ENCODE data around the gene SH3BGRL2. TPM values are rescaled to one million over a fixed set of nuclear protein-coding genes. Genes with fewer than 3 reads are reported as not detected.

Gene SH3BGRL2
- total and polyA plus RNA-seq, 12 donors = 4.1 to 8.6 (median 5.0) TPM

GRCh38 chr6:79600812-79601609 is 30.1 kb upstream of the SH3BGRL2 start:
- no peaks in the 10 kb centered on the region for H3K36me3 ChIP-seq
- 73 to 85% methylated on average over 3 of the region's 3 CpGs for WGBS, 2 donors
- no peaks in the 10 kb centered on the region for H3K27me3 ChIP-seq
- no peak for TF ChIP-seq CTCF (IDR thresholded peaks at IDR 0.05)
- ATAC-seq (no peak), DNase-seq (no peak)
- intact Hi-C loops (cut with DNase I) = no loop called here
- H3K4me3 ChIP-seq = no peak overlapping the region
- H3K27ac ChIP-seq = no peak overlapping the region
- H3K4me1 ChIP-seq = peaks cover 0 to 7% (median 0%) of the 10 kb centered on the region in 9 donors
- H3K9me3 ChIP-seq = no peaks in the 10 kb centered on the region

GRCh38 chr6:79602859-79603258 is 28.3 kb upstream of the SH3BGRL2 start:
- H3K36me3 ChIP-seq = no peaks in the 10 kb centered on the region
- H3K4me3 ChIP-seq = no peak overlapping the region
- no peak overlapping the region for H3K27ac ChIP-seq
- H3K4me1 ChIP-seq = peaks cover 0 to 7% (median 0%) of the 10 kb centered on the region in 9 donors
- H3K9me3 ChIP-seq = no peaks in the 10 kb centered on the region
- TF ChIP-seq CTCF (IDR thresholded peaks at IDR 0.05) = no peak
- ATAC-seq (no peak), DNase-seq (no peak)
- intact Hi-C loops (cut with DNase I) = no loop called here
- H3K27me3 ChIP-seq = no peaks in the 10 kb centered on the region

- Histone ChIP-seq H3K27me3 (no peaks in the 10 kb centered on the region), H3K4me1 (peaks cover 0 to 7% (median 0%) of the 10 kb centered on the region in 9 donors), H3K36me3 (no peaks in the 10 kb centered on the region), H3K4me3 (no peak overlapping the region), H3K27ac (no peak overlapping the region), H3K9me3 (no peaks in the 10 kb centered on the region)
- intact Hi-C loops (cut with DNase I) = no loop called here
- DNase-seq = no peak
- WGBS, 2 donors = 78 to 88% methylated on average over 4 of the region's 4 CpGs
- no peak for TF ChIP-seq CTCF (IDR thresholded peaks at IDR 0.05)
- no peak for ATAC-seq
Observed at GRCh38 chr6:79604583-79605037, 26.5 kb upstream of the SH3BGRL2 start.

- no peak for TF ChIP-seq CTCF (IDR thresholded peaks at IDR 0.05)
- Histone ChIP-seq H3K9me3 (no peaks in the 10 kb centered on the region), H3K4me3 (no peak overlapping the region), H3K27ac (no peak overlapping the region), H3K36me3 (no peaks in the 10 kb centered on the region), H3K27me3 (no peaks in the 10 kb centered on the region), H3K4me1 (peaks cover 0 to 7% (median 0%) of the 10 kb centered on the region in 9 donors)
- WGBS, 2 donors = 94 to 99% methylated on average over 3 of the region's 3 CpGs
- no peak for DNase-seq
- ATAC-seq = no peak
- intact Hi-C loops (cut with DNase I) = no loop called here
Observed at GRCh38 chr6:79605061-79605460, 26.1 kb upstream of the SH3BGRL2 start.

Measured in heart right ventricle (tissue), 16 donors.